GM12891 (cell line): ENCODE results near the gene LDB2.

ENCODE experiments used
- PAX5 ChIP-seq: IDR thresholded peaks from 2 replicates; pipeline ENCODE4 v1.6.1; 2011; ENCODE audit warnings: low read length, moderate library complexity, mild to moderate bottlenecking; ENCODE audit not compliant: insufficient read depth, severe bottlenecking
- POLR2A ChIP-seq: IDR thresholded peaks from 2 replicates; pipeline ENCODE4 v1.6.1; 2011; ENCODE audit warnings: low read depth, low read length, control low read depth
- POLR2AphosphoS5 ChIP-seq: IDR thresholded peaks from 2 replicates; pipeline ENCODE4 v1.6.1; 2011; ENCODE audit warnings: low read depth, low read length, control low read depth
- POU2F2 ChIP-seq: IDR thresholded peaks from 2 replicates; pipeline ENCODE4 v1.6.1; 2011; ENCODE audit warnings: low read depth, mild to moderate bottlenecking, control low read depth, low read length, moderate library complexity
- SPI1 ChIP-seq: IDR thresholded peaks from 2 replicates; pipeline ENCODE4 v1.6.1; 2011; ENCODE audit warnings: low read depth, low read length, control low read depth
- TAF1 ChIP-seq: IDR thresholded peaks from 2 replicates; pipeline ENCODE4 v1.6.1; 2011; ENCODE audit warnings: low read depth, low read length, control low read depth

- no peak for TF ChIP-seq SPI1
- TF ChIP-seq POLR2AphosphoS5 = no peak
- TF ChIP-seq POLR2A = no peak
- TF ChIP-seq TAF1 = no peak
- no peak for TF ChIP-seq POU2F2
- no peak for TF ChIP-seq PAX5
Observed at GRCh38 chr4:16727218-16727617, 171.2 kb downstream of the LDB2 start.
